Medulla oblongata (tissue), 1 donor: Measurements from ENCODE around the gene GALNT3.
A peak's percentile ranks its signal among the peaks of the same experiment; 100 is the strongest.

Experiments used
- DNase-seq: peaks from one replicate; pipeline ENCODE4 v3.0.0-alpha.2; 2015; ENCODE audit errors: extremely low spot score

GALNT3 gene

GRCh38 chr2:165796129-165796528, 2.1 kb upstream of the GALNT3 start:
- no peak for DNase-seq

GRCh38 chr2:165795011-165795410, 964 bp upstream of the GALNT3 start:
- no peak for DNase-seq

- peak; percentile 55 for DNase-seq
Observed at GRCh38 chr2:165794536-165794928, 485 bp upstream of the GALNT3 start.

- DNase-seq: no peak
Observed at GRCh38 chr2:165793161-165793778, 777 bp downstream of the GALNT3 start.

- no peak for DNase-seq
Observed at GRCh38 chr2:165792104-165792454, 2.0 kb downstream of the GALNT3 start.

- no peak for DNase-seq
Observed at GRCh38 chr2:165791421-165792103, 2.5 kb downstream of the GALNT3 start.

- no peak for DNase-seq
Observed at GRCh38 chr2:165790466-165790865, 3.6 kb downstream of the GALNT3 start.

- DNase-seq: no peak
Observed at GRCh38 chr2:165787334-165787733, 6.7 kb downstream of the GALNT3 start.

GRCh38 chr2:165779706-165780105, 14.3 kb downstream of the GALNT3 start:
- DNase-seq: no peak

GRCh38 chr2:165778653-165779451, 15.2 kb downstream of the GALNT3 start:
- DNase-seq: no peak

GRCh38 chr2:165778187-165778556, 15.9 kb downstream of the GALNT3 start:
- DNase-seq: no peak

- no peak for DNase-seq
Observed at GRCh38 chr2:165777522-165778186, 16.4 kb downstream of the GALNT3 start.

- no peak for DNase-seq
Observed at GRCh38 chr2:165776796-165777195, 17.3 kb downstream of the GALNT3 start.

GRCh38 chr2:165776013-165776412, 18.0 kb downstream of the GALNT3 start:
- DNase-seq: no peak

GRCh38 chr2:165773684-165774083, 20.4 kb downstream of the GALNT3 start:
- no peak for DNase-seq

- DNase-seq: no peak
Observed at GRCh38 chr2:165772183-165772582, 21.9 kb downstream of the GALNT3 start.

- DNase-seq: no peak
Observed at GRCh38 chr2:165766326-165766927, 27.6 kb downstream of the GALNT3 start.

GRCh38 chr2:165762723-165763122, 31.3 kb downstream of the GALNT3 start:
- DNase-seq: no peak

- DNase-seq: no peak
Observed at GRCh38 chr2:165757906-165758675, 36.0 kb downstream of the GALNT3 start.

GRCh38 chr2:165746501-165746900, 47.5 kb downstream of the GALNT3 start:
- DNase-seq: no peak

GRCh38 chr2:165745916-165746315, 48.1 kb downstream of the GALNT3 start:
- DNase-seq: peak; percentile 80
